Astrocyte of the hippocampus (primary cell): ENCODE data around the gene ECI1.

ENCODE experiments used
- DNase-seq: peaks from one replicate; pipeline ENCODE4 v3.0.0; 2011; ENCODE audit warnings: low read depth, low spot score

ECI1 gene

DNA sequence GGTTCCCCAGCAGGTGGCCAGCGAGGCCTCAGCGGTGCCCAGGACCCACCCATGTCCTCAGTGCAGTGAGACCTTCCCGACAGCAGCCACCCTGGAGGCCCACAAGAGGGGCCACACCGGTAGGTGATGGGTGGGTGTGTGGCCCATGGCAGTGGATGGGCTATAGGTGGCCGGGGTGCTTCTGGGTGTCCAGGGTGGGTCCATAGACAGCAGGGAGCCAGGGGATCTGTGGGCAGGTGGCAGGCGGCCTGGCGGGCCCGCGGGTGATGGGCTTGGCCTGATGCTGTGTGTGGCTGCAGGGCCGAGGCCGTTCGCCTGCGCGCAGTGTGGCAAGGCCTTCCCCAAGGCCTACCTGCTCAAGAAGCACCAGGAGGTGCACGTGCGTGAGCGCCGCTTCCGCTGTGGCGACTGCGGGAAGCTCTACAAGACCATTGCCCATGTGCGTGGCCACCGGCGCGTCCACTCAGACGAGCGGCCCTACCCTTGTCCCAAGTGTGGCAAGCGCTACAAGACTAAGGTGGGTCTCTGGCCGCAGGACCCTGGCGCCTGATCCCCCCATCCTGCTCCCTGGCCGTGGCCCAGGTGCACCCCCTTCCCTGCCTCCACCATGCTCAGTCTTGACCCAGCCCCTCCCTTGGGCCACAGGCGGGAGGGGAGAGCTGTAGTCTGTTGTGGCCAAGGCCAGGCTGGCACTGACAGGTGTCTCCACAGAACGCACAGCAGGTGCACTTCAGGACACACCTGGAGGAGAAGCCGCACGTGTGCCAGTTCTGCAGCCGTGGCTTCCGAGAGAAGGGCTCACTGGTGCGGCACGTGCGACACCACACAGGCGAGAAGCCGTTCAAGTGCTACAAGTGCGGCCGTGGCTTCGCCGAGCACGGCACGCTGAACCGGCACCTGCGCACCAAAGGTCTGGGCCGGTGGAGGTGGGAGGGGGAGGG is 17.2 kb downstream of the ECI1 start:
- DNase-seq = no peak

DNA sequence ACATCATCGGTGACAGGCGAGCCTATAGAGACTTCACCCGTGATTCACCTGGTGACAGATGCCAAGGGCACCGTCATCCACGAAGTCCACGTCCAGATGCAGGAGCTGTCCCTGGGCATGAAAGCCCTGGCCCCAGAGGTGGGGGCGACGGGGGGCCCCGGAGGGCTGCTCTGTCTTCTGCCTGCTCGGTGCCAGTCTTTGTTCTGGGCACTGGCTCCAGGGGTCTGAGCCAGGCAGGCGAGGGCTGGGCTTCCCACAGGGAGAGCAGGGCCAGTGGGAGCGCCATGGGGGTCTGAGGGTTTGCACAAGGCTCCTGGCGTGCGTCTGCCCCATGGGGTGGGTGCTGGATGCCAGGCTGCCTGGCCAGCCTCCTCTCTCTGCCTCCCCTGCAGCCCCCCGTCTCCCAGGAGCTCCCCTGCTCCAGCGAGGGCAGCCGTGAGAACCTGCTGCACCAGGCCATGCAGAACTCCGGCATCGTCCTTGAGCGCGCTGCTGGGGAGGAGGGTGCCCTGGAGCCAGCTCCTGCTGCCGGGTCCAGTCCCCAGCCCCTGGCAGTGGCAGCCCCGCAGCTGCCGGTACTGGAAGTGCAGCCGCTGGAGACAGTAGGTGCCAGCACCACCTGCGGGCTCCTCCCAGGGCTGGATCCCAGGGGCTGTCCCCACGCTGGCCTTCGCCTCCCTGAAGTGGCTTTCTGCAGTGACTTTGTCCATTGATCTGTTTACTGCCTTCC is 18.2 kb downstream of the ECI1 start:
- DNase-seq = no peak

DNA sequence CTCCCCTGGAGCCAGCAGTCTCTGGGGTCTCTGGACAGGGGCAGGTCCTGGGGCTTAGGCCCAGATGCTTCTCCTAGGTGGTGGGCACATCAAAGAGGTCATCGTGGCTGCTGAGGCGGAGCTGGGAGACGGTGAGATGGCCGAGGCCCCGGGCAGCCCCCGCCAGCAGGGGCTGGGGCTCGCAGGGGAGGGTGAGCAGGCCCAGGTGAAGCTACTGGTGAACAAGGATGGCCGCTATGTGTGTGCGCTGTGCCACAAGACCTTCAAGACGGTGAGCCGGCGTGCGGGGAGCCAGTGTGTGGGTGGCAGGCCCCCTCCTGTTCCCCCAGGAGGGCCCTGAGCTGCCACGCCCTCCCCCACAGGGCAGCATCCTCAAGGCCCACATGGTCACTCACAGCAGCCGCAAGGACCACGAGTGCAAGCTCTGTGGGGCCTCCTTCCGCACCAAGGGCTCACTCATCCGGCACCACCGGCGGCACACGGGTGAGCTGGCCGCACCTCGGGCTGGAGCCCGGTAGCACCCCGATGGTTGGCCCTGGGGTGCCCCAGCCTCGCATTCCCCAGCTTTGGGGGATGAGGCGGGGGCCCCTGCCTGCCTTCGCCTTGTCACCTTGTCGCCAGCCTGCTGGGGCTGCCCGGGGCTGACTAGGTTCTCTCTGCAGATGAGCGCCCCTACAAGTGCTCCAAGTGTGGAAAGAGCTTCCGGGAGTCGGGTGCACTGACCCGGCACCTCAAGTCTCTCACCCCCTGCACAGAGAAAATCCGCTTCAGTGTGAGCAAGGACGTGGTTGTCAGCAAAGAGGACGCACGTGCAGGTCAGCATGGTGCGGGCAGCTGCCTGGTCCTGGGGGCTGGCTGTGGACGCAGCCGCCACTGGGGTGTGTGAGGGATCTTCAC is 19.0 kb downstream of the ECI1 start:
- DNase-seq = no peak

DNA sequence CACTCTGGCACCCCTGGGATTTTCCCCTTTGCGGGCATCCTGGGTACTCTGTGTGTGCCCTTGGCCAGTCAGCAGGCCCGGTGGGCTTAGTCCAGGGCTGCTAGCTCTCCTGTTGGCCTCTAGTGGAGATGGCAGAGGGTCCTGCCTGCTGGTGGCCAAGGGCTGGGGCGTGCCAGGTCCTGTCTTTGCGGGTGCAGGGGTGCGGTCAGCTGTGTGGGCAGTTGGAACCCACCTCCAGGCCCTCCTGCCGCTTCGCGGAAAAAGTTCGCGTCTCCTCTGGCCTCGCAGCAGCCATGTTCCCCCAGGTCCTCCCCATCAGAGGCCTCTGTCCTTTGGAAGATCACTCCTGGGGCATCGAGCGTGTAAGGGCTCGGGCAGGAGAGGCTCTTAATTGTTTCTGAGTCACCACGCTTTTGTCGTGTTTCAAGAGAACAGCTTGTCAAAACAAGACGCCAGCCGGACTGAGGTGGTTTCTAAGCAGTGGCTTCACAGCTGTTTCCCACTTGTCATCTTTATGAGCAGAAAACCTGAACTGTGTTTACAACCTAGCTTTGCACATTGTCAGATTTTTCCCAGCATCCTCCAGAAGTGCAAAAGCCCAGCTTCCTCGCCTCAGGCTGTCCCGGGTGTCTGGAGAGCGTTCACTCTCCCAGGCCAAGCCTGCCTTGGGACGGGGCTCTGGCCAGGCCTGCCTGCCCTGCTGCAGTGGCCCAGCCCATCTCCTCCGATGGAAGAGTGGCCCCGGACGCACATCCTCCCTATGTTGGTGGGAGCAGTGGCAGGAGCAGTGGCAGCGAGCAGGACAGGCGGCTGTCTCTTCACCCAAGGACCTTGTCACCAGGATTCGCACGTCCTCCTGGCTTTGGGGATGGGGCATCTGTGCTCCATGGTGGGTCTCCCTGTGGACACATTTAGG is 20.1 kb downstream of the ECI1 start:
- DNase-seq = peak; percentile 68

DNA sequence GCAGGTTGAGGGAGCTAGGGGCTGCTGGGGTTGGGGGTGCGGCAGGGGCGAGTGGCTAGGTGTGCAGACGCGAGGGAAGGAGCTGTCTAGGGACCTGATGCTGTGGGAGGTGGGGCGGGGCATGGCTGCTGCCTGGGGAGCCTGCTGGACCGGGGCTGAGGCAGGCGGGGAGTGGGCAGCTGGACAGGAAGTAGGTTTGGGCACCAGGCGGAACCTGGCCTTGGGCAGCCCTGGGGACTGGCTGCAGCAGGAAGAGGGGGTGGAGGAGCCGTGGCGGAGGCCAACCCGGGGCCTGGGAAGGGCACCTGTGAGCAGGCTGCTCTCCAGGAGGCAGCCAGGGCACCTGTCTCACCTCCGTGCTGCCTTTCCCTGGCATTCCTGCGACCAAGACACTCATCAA is 21.0 kb downstream of the ECI1 start:
- DNase-seq = no peak

DNA sequence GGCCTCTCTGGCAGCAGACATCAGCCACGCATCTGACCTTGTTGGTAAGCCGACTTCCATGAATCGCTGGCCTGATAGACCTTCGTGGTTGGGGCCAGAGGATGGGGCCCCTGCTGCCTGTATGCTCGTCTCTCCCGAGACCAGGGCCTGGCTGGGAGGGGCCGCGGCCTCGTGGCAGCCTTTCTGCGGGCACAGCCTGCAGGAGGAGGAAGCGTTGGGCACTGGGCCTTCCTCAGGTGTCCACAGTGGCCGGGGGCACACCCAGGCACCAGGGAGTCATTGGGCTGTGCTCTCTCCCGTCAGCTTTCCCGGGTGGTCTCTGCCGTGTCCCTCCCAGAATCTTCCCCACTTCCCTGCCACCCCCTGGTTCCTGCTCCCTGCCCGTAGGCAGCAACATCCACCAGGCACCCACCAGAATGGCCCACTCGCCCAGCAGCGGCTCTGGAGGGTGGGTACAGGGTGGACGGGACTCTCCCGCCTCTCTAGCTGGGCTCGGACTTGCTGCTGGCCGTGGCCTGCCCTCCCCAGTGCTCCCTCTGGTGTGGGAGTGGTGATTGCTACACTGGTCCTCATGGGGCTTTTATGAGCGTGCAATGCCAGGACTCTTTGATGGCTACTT is 21.6 kb downstream of the ECI1 start:
- no peak for DNase-seq

DNA sequence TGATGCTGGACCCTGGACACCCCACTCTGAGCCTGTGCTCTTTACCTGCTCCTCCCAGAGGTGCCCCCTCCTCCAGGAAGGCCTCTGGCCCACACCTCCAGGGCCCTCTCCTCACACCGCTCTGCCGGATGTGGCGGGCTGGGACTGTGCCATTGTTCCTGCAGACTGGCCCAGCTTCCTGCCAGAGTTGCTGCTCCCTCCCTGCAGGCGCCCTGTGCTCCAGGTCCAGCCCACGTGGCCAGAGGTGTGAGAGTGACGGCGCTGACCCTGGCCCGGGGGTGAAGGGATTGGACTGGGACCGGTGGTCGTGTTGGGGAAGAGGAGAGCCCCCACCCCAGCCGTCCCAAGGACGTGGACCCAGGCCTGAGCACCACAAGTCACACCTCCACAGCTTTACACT is 22.3 kb downstream of the ECI1 start:
- no peak for DNase-seq

DNA sequence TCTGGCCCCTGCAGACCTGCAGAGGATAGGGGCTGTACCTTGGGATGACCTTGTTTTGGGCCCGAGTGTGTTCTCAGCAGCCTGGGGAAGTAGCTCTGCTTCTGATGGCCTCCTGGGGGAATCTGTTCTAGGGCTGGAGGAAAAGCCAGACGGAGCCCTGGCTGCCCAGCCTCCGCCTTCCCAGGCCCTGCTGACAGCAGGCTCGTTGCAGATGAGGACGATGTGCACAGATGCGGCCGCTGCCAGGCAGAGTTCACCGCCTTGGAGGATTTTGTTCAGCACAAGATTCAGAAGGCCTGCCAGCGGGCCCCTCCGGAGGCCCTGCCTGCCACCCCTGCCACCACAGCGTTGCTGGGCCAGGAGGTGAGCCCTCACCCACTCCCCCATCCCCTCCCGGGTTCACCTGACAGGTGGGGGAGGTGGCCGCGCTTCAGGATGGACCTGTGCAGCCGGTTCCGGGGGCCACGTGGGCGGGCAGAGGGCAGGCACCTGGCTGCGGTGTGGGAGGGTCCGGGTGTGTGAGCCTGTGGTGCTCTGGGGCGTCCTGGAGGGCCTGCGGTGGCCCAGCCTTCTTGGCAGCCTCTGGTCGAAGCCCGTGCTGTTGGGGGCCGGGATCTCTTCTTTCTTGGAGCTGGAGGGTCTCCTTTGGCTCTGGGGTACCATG is 23.1 kb downstream of the ECI1 start:
- no peak for DNase-seq

DNA sequence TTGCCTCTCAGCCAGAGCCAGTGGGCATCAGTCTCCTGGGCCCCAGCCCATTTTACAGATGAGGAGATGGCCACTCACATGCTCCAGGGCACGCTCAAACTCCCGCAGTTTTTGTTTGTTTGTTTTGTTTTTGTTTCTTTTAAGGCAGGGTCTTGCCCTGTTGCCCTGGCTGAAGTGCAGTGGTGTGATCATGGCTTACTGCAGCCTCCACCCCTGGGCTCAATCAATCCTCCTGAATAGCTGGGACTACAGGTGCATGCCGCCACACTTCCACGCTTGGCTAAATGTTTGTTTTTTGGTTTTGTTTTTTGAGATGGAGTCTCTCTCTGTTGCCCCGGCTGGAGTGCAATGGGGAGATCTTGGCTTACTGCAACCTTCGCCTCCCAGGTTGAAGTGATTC is 24.5 kb downstream of the ECI1 start:
- DNase-seq = no peak

DNA sequence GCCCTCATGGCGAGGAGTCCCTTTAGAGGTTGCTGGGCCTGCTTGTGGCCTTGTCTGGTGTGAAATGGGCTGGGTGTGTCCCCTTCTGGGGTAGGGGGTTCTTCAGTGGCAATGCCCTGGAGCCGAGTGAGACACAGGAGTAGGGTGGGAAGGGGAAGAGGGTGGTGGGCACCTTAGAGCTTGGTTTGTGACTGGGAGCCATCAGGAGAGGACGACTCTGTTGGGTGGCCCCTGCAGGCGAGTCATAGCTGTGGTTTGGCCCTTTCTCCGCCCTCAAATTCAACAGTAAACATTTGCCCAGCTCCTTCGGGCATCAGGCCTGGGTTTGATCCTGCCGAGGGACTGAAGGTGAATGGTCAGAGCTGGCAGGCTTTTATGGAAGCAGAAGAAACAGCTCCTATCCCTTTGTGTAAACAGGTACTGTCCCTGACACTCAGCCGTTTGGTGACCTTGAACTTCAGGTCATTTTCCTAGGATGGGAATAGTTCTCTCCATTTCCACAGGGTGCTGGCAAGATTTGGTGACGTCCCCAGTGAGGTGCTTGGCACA is 25.1 kb downstream of the ECI1 start:
- DNase-seq = no peak

DNA sequence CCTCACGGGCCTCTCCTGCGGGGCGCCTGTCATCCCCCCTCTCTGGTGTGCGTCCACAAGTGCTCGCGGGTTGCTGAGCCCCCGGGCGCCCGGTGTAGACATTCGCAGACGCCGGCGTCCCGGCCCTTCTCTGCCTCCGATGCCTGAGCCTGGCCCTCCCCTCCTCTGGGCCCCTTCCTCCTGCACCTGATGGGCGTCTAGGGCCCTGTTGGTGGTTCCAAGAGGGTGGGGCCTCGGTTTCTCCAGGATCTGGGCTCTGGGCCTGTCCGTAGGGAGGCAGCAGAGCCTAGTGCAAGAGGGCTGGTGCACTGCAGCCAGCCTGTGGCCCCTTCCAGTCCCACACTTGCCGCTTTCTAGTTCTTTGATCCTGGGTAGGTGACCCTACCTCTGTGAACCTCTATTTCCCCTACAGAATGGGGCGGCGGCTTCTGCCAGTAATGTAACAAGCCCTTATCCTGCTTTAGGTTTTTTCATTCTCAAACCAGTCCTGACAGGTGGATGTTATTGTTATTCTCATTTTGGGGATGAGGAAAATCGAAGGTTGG is 27.4 kb downstream of the ECI1 start:
- DNase-seq = peak; percentile 70

DNA sequence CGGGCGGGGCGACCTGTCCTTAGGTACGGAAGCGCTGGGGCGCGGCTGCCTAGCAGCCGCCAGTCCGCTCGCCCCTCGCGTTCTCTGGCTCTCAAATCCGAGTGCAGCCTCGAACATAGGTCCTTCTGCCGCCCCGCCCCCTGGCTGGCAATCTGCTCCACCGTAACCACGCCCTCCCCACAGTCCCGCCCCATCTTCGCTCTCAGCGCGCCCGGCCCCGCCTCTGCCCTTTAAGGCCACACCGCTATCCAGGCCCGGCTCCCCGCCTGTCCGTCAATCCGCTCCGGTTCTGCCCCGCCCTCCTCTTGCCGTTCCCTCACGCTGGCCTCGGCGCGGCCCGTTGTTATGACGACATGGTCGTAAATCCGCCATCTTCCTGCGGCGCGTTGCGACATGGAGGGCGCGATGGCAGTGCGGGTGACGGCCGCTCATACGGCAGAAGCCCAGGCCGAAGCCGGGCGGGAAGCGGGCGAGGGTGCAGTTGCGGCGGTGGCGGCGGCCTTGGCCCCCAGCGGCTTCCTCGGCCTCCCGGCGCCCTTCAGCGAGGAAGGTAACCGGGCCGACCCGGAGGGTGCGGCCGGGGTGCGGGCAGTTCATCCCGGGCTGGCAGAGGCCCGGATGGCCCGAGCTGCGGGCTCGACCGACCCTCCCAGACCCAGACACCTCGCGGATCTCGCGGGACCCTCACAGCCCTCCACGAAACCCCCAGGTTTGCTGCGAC is 28.0 kb downstream of the ECI1 start, which contains the start of gene E4F1:
Gene E4F1, plus strand, starts transcription at position 371 of the 721 bp plus-strand sequence. Its CDS starts 23 bp downstream, at position 394.
- DNase-seq = peak; percentile 100

DNA sequence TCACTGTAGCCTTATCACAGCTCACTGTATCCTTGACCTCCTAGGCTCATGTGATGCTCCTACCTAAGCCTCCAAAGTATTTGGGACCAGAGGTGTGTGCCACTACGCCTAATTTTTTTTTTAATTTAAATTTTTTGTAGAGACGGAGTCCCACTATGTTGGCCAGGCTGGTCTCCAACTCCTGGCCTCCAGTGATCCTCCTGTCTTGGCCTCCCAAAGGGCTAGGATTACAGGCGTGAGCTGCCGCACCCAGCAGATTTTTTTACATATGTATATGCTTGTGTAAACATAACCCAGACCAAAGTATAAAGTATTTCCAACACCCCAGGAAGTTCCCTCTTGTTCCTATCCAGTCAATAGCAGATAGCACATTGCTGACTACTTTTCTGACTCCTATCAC is 35.1 kb downstream of the ECI1 start:
- no peak for DNase-seq

DNA sequence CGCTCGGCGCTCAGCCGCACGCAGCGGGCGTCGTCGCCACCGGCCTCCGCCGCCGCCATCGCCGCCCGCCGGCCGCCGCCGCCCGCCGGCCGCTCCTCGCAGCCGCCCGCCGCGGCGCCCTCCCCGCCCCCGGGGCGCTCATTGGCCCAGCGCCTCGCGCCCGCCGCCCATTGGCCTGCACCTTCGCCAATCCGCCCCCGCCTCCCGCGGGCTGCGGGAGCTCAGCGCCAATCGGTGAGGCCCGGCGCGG is 36.7 kb downstream of the ECI1 start, which contains the start of gene PGP:
Gene PGP, minus strand, starts transcription at position 122 of the 250 bp plus-strand sequence. Its CDS starts 63 bp downstream, at position 59.
- no peak for DNase-seq

DNA sequence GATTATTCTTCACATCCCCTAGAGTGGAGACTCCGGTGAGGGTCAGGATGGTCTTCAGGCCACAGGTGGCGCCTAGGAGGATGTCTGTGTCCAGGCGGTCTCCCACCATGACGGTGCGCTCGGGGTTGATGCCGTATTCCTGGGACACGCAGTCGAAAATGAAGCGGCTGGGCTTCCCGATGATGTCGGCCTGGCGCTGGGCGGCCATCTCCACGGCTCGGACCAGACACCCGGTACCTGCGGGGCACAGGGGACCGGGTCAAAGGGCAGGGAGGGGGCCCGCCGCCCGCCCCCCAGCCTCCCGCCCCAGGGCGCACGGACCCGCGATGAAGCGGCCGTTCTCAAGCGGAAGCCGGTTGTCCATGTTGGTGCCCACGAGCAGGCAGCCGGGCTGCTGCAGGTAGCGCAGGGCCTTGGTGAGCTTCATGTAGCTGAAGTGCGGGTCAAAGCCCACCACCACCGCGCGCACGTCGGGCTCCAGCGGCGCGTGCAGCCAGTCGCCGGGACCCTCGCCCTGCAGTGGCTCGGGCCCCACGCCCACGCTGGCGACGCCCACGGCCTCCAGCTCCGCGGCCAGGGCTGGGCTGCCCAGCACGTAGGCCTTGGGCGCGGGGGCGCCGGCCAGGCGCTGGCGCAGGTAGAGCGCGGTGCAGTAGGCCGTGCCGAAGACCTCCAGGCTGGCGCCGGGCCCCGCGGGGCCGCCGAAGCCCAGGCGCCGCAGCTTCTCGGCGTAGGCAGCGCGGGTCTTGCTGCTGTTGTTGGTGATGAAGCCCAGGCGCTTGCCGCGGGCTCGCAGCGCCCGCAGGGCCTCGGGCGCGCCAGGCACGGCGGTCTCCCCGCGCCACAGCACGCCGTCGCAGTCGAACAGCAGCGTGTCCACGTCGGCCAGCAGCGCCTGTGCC is 37.3 kb downstream of the ECI1 start:
- DNase-seq = no peak

DNA sequence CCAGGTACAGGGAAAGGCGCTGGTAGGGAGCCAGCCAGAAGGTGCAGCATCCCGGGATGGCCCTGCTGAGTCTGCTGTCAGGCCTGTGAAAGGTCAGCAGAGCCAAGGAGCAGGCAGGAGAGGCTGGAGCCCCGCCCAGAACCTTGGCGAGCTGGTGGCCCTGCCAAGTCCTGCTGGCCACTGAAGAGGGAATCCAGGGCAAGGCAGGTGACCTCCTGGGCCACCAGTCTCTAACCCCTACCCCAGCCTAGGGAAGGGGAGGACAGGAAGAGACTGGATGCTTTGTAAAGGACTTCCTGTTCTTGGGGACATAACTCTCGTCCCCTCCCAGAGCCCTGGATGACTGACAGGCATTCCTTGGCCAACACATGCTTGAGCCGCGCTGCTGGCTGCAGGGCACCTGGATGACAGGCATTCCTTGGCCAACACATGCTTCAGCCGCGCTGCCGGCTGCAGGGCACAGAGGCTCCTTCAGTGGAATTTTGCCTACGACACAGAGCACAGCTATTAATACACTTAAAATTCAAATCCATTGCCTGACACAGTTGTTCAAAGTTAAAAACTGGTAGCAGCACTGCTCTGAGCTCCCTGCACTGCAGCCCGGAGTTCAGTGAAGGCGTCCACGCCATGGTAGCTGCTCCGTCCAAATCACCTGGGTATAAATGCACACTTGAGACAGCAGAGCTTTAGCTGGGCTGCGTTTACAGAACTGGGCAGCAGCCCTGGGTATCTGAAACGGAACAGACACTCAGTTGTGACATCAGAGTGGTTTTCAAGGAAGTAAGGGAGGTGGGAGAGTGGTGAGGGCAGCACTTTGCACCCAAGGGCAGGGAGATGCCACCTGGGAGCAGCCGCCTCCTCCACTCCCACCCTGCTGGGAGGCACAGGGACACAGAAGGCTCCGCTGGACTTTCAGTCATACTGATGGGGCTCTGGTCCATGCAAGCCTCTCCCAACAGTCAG is 38.7 kb downstream of the ECI1 start:
- peak; percentile 59 for DNase-seq
